A549 treated with RU486 at 1 μM for 4 hours (cell line): ENCODE data around the gene PRDM13. TPM values are rescaled to one million over a fixed set of nuclear protein-coding genes. Genes with fewer than 3 reads are reported as not detected.

Source experiments
- total RNA-seq: library from RNA; stranded (reverse); fragments of 200-300 nt; extraction: Qiagen RNA extraction; gene quantifications from 5 replicates; pipeline ENCODE4 v1.2.3, GENCODE V29; 2022; ENCODE audit warnings: low read depth

PRDM13 gene
- total RNA-seq: 0.67 to 1.3 TPM (median 1.1 TPM) in 5 replicates

GRCh38 chr6:99606656-99607415 lies at the start of gene PRDM13:
PRDM13 (plus strand) TSS chr6:99606833; CDS start chr6:99607035, 202 bp downstream.

GRCh38 chr6:99568103-99568933 lies 38.3 kb upstream of the PRDM13 start, which contains the start of gene CCNC:
CCNC (minus strand) TSS chr6:99568660; CDS start chr6:99568527, 133 bp downstream.

Other genes starting within 250 kb of the PRDM13 start
- gene COQ3, start 212.6 kb upstream of the PRDM13 start, total RNA-seq: 10.4 to 12.1 TPM (median 11.6 TPM) in 5 replicates
- gene PNISR, start 181.5 kb upstream of the PRDM13 start, total RNA-seq: 17.7 to 31.1 TPM (median 28.0 TPM) in 5 replicates
- gene USP45, start 91.4 kb upstream of the PRDM13 start, total RNA-seq: 2.7 to 6.4 TPM (median 5.1 TPM) in 5 replicates
- 23.3 to 37.7 TPM (median 30.9 TPM) in 5 replicates for gene CCNC, start 38.2 kb upstream of the PRDM13 start, total RNA-seq